Measurements from ENCODE around the gene GJC3. TPM values are rescaled to one million over a fixed set of nuclear protein-coding genes. Genes with fewer than 3 reads are reported as not detected.

GJC3 gene
- total RNA-seq, 1 experiment from 2014 or later = 2.3 TPM

DNA sequence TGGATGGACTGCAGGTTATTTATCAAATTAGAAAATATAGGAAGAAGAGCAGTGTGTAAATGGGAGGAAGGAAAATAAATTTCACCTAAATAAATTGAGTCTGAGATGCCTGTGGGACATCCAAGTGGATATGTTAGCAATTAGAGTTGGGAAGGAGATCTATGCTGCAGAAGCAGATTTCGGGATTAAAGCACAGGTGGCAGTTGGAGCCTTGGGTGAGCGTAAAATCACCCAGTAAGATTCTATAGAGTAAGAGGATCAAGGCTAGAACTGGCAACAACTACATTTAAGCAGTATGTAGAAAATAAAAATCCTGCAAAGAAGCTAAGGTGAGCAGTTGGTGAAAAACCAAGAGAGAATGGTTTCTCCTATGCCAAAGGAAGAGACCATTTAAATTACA is 18.4 kb downstream of the GJC3 start:
- Mint-ChIP-seq H3K27ac (no peak overlapping the region), H3K9me3 (peaks cover 0 to 3% of the 10 kb centered on the region in 2 experiments; a peak in 2 of 5 replicates), H3K4me3 (no peak overlapping the region), H3K36me3 (ENCODE audit: insufficient read depth in 1 of 3, low read depth in 3 of 3) (peaks cover 2 to 15% (median 9%) of the 10 kb centered on the region in 3 experiments; a peak in 4 of 7 replicates), H3K4me1 (peaks cover 0 to 4% of the 10 kb centered on the region in 2 experiments; a peak in 1 of 4 replicates), H3K27me3 (ENCODE audit: low read depth) (no peaks in the 10 kb centered on the region)
- Histone ChIP-seq H3K56ac (ENCODE audit: insufficient read length, low read depth, low read length) (no peak overlapping the region), H3K4me2 (ENCODE audit: insufficient read depth, insufficient read length, low read length) (no peak overlapping the region), H4K8ac (replicated peaks; ENCODE audit: insufficient read length, low read depth, low read length) (no peak overlapping the region), H2BK15ac (ENCODE audit: low read depth, low read length) (no peak overlapping the region), H2BK5ac (ENCODE audit: insufficient read length, low read length) (no peak overlapping the region), H3K14ac (ENCODE audit: insufficient read depth, low read length) (no peak overlapping the region), H4K91ac (ENCODE audit: insufficient read length, low read depth, low read length) (no peak overlapping the region), H4K5ac (ENCODE audit: insufficient read length, low read depth, low read length) (no peak overlapping the region), H4K20me1 (ENCODE audit: control insufficient read depth, insufficient read depth, insufficient read length) (no peaks in the 10 kb centered on the region), H3K18ac (ENCODE audit: insufficient read length, low read depth, low read length) (no peak overlapping the region), H2BK20ac (ENCODE audit: low read depth, low read length, poor library complexity, severe bottlenecking) (no peak overlapping the region), H3K27ac (ENCODE audit: insufficient read length, low read depth, low read length) (no peak overlapping the region), H3K9me3 (ENCODE audit: control insufficient read depth, low read depth, low read length) (no peaks in the 10 kb centered on the region), H3T11ph (ENCODE audit: low read length) (no peak overlapping the region), H3K9ac (ENCODE audit: extremely low read depth, insufficient read length, low read length) (no peak overlapping the region), H3K4me1 (ENCODE audit: insufficient read depth, low read length) (no peaks in the 10 kb centered on the region), H3K79me1 (ENCODE audit: insufficient read depth, low read depth, low read length, poor library complexity, severe bottlenecking) (no peaks in the 10 kb centered on the region), H3K27me3 (ENCODE audit: insufficient read depth, low read length) (no peaks in the 10 kb centered on the region), H2BK12ac (ENCODE audit: insufficient read length, low read depth, low read length) (no peak overlapping the region), H3K23ac (ENCODE audit: insufficient read length, low read depth, low read length) (no peak overlapping the region), H2AFZ (ENCODE audit: low read length) (no peak overlapping the region), H3K79me2 (ENCODE audit: insufficient read depth, low read length) (no peaks in the 10 kb centered on the region), H3K23me2 (ENCODE audit: insufficient read length, low read depth, low read length, poor library complexity, severe bottlenecking) (no peaks in the 10 kb centered on the region), H2BK120ac (ENCODE audit: low read depth, low read length, poor library complexity, severe bottlenecking) (no peak overlapping the region), H3K4ac (ENCODE audit: low read depth, low read length) (no peak overlapping the region), H2AK5ac (ENCODE audit: insufficient read length, low read length) (no peak overlapping the region)
- no peak for DNase-seq
- no CpG with 5 or more reads among the region's 2 CpGs for WGBS (ENCODE audit: extremely low coverage, insufficient read length, low lambda C conversion rate)
- TF ChIP-seq, protein P1, sequence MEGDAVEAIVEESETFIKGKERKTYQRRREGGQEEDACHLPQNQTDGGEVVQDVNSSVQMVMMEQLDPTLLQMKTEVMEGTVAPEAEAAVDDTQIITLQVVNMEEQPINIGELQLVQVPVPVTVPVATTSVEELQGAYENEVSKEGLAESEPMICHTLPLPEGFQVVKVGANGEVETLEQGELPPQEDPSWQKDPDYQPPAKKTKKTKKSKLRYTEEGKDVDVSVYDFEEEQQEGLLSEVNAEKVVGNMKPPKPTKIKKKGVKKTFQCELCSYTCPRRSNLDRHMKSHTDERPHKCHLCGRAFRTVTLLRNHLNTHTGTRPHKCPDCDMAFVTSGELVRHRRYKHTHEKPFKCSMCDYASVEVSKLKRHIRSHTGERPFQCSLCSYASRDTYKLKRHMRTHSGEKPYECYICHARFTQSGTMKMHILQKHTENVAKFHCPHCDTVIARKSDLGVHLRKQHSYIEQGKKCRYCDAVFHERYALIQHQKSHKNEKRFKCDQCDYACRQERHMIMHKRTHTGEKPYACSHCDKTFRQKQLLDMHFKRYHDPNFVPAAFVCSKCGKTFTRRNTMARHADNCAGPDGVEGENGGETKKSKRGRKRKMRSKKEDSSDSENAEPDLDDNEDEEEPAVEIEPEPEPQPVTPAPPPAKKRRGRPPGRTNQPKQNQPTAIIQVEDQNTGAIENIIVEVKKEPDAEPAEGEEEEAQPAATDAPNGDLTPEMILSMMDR (conservative IDR thresholded peaks at IDR 0.05) = no peak
